Neural progenitor cell (in vitro differentiated cells): Measurements from ENCODE around the gene FOXJ3. TPM values are rescaled to one million over a fixed set of nuclear protein-coding genes. Genes with fewer than 3 reads are reported as not detected.

Experiments
- DNase-seq: peaks from one replicate; pipeline ENCODE4 v3.0.0-alpha.2; 2016; ENCODE audit warnings: low spot score
- H2AFZ ChIP-seq: fragments of 200-600 bp; sonication (generic); replicated peaks from 2 replicates; pipeline ENCODE4 v1.6.1; 2016; ENCODE audit warnings: antibody characterized with exemption
- H3F3A ChIP-seq: fragments of 200-600 bp; sonication (generic); 2 replicates; pipeline ENCODE4 v1.6.1; 2016; ENCODE audit warnings: antibody characterized with exemption, low read depth
- H3K27ac ChIP-seq: fragments of 200-600 bp; sonication (generic); 2 replicates; pipeline ENCODE4 v1.5.1; 2016; ENCODE audit warnings: mild to moderate bottlenecking
- H3K27me3 ChIP-seq: fragments of 200-600 bp; sonication (generic); 2 replicates; pipeline ENCODE4 v1.6.1; 2016; ENCODE audit warnings: mild to moderate bottlenecking, moderate library complexity
- H3K36me3 ChIP-seq: fragments of 200-600 bp; sonication (generic); 2 replicates; pipeline ENCODE4 v1.5.1; 2016
- H3K4me1 ChIP-seq: fragments of 200-600 bp; sonication (generic); 2 replicates; pipeline ENCODE4 v1.6.1; 2016; ENCODE audit warnings: mixed run types
- H3K4me2 ChIP-seq: fragments of 200-600 bp; sonication (generic); 2 replicates; pipeline ENCODE4 v1.6.1; 2016
- H3K4me3 ChIP-seq: fragments of 200-600 bp; sonication (generic); 2 replicates; pipeline ENCODE4 v1.5.1; 2016
- H3K79me2 ChIP-seq: fragments of 200-600 bp; sonication (generic); 2 replicates; pipeline ENCODE4 v1.6.1; 2016; ENCODE audit warnings: low read depth
- H3K9ac ChIP-seq: fragments of 200-600 bp; sonication (generic); 2 replicates; pipeline ENCODE4 v1.6.1; 2016
- H3K9me3 ChIP-seq: fragments of 200-600 bp; sonication (generic); 2 replicates; pipeline ENCODE4 v1.5.1; 2016; ENCODE audit warnings: low read depth
- H4K20me1 ChIP-seq: fragments of 200-600 bp; sonication (generic); 2 replicates; pipeline ENCODE4 v1.6.1; 2016; ENCODE audit warnings: low read depth
- H3K27ac Mint-ChIP-seq: 3 replicates; pipeline ENCODE4 v1.8.0; 2021; ENCODE audit warnings: mixed read lengths
- H3K27me3 Mint-ChIP-seq: 2 replicates; pipeline ENCODE4 v1.8.0; 2022; ENCODE audit warnings: low read depth, mild to moderate bottlenecking, inconsistent platforms, moderate library complexity, mixed read lengths; ENCODE audit not compliant: insufficient read depth
- H3K36me3 Mint-ChIP-seq: 3 replicates; pipeline ENCODE4 v1.8.0; 2021; ENCODE audit warnings: mixed read lengths
- H3K4me1 Mint-ChIP-seq: 3 replicates; pipeline ENCODE4 v1.8.0; 2021; ENCODE audit warnings: mixed read lengths
- H3K4me3 Mint-ChIP-seq: 3 replicates; pipeline ENCODE4 v1.8.0; 2021; ENCODE audit warnings: mild to moderate bottlenecking, moderate library complexity, mixed read lengths
- H3K9me3 Mint-ChIP-seq: 3 replicates; pipeline ENCODE4 v1.8.0; 2020; ENCODE audit warnings: mixed read lengths
- EZH2 ChIP-seq: fragments of 200-600 bp; sonication (generic); IDR thresholded peaks from 2 replicates; pipeline ENCODE4 v1.6.1; 2017; ENCODE audit warnings: antibody characterized with exemption, mild to moderate bottlenecking, moderate library complexity
- EZH2phosphoT487 ChIP-seq: fragments of 200-600 bp; sonication (generic); IDR thresholded peaks from 2 replicates; pipeline ENCODE4 v1.6.1; 2017; ENCODE audit warnings: antibody characterized with exemption
- total RNA-seq: library from RNA; depleted of rRNA; stranded (reverse); fragments of >200 nt; gene quantifications from 2 replicates; pipeline ENCODE4 v1.2.3, GENCODE V29; 2015; ENCODE audit warnings: low replicate concordance
- TF ChIP-seq, protein P1 (sequence below): fragments of 200-600 bp; sonication (generic); IDR thresholded peaks from 2 replicates; pipeline ENCODE4 v1.5.1; 2017; ENCODE audit warnings: antibody characterized with exemption, mild to moderate bottlenecking

Gene FOXJ3
- total RNA-seq, 1 donor from 2014 or later: 58.5 TPM

DNA sequence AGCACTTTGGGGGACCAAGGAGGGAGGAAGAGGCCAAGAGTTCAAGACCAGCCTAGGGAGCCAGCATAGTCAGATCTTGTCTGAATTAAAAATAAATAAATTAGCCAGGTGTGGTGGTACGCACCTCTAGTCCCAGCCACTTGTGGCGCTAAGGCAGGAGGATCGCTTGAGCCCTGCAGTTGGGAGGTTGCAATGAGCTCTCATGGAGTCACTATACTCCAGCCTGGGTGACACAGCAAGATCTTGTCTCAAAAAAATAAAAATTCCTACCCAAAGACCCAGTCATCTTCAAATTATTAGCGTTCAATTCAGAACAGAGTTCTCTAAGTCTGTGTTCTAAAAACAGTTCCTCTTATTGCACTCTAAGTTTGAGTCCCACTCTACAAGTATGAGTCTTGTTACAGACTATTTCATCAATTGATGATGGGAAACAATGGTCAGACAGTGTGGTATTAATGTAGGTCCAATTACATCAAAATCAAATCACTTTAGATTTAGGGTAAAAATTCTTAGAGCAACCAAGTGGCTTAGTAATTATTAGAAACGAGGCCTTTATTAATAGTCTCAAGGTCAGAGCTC lies 6.9 kb downstream of the FOXJ3 start:
- Histone ChIP-seq H2AFZ (no peak overlapping the region), H3K27ac (no peak overlapping the region), H3K27me3 (no peaks in the 10 kb centered on the region), H3K9ac (no peak overlapping the region), H3K9me3 (no peaks in the 10 kb centered on the region), H4K20me1 (peaks cover 99% of the 10 kb centered on the region), H3K4me1 (peaks cover 12% of the 10 kb centered on the region), H3K36me3 (no peaks in the 10 kb centered on the region), H3F3A (no peaks in the 10 kb centered on the region), H3K4me3 (no peak overlapping the region), H3K79me2 (peaks cover 100% of the 10 kb centered on the region), H3K4me2 (no peak overlapping the region)
- TF ChIP-seq EZH2phosphoT487 (no peak), EZH2 (no peak)
- TF ChIP-seq, protein P1, sequence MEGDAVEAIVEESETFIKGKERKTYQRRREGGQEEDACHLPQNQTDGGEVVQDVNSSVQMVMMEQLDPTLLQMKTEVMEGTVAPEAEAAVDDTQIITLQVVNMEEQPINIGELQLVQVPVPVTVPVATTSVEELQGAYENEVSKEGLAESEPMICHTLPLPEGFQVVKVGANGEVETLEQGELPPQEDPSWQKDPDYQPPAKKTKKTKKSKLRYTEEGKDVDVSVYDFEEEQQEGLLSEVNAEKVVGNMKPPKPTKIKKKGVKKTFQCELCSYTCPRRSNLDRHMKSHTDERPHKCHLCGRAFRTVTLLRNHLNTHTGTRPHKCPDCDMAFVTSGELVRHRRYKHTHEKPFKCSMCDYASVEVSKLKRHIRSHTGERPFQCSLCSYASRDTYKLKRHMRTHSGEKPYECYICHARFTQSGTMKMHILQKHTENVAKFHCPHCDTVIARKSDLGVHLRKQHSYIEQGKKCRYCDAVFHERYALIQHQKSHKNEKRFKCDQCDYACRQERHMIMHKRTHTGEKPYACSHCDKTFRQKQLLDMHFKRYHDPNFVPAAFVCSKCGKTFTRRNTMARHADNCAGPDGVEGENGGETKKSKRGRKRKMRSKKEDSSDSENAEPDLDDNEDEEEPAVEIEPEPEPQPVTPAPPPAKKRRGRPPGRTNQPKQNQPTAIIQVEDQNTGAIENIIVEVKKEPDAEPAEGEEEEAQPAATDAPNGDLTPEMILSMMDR: no peak
- Mint-ChIP-seq H3K27ac (no peak overlapping the region), H3K4me1 (peaks cover 6% of the 10 kb centered on the region), H3K27me3 (no peaks in the 10 kb centered on the region), H3K4me3 (no peak overlapping the region), H3K36me3 (peaks cover 3% of the 10 kb centered on the region), H3K9me3 (no peaks in the 10 kb centered on the region)
- no peak for DNase-seq

DNA sequence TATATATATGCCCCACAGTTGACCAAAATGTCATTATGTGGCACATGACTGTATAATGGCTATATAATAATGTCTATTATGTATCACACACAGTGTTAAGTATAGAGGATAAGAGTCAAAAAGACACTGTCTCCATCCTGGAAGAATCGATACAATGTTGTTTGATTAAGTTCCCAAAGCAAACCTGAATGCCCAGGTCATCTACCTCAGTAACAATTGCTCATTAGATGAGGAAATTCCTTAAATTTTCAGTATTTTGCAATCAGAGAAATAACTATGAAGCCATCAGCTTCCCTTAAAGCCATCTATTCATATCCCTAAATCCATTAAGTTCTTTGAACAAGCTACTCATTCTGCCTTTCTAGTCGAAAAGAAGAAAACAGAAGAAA lies 10.0 kb downstream of the FOXJ3 start:
- H3K27me3 Mint-ChIP-seq: no peaks in the 10 kb centered on the region
- Histone ChIP-seq H3K4me3 (no peak overlapping the region), H3K36me3 (no peaks in the 10 kb centered on the region), H3K4me1 (no peaks in the 10 kb centered on the region), H3F3A (no peaks in the 10 kb centered on the region), H4K20me1 (peaks cover 99% of the 10 kb centered on the region), H3K27me3 (no peaks in the 10 kb centered on the region), H3K9ac (no peak overlapping the region), H2AFZ (no peak overlapping the region), H3K79me2 (peaks cover 100% of the 10 kb centered on the region), H3K27ac (no peak overlapping the region), H3K9me3 (no peaks in the 10 kb centered on the region), H3K4me2 (no peak overlapping the region)
- peaks cover 5% of the 10 kb centered on the region for H3K36me3 Mint-ChIP-seq
- no peak overlapping the region for H3K27ac Mint-ChIP-seq
- H3K4me3 Mint-ChIP-seq: no peak overlapping the region
- DNase-seq: no peak
- no peaks in the 10 kb centered on the region for H3K9me3 Mint-ChIP-seq
- no peaks in the 10 kb centered on the region for H3K4me1 Mint-ChIP-seq
- no peak for TF ChIP-seq EZH2phosphoT487
- no peak for TF ChIP-seq EZH2
- TF ChIP-seq, protein P1: no peak

DNA sequence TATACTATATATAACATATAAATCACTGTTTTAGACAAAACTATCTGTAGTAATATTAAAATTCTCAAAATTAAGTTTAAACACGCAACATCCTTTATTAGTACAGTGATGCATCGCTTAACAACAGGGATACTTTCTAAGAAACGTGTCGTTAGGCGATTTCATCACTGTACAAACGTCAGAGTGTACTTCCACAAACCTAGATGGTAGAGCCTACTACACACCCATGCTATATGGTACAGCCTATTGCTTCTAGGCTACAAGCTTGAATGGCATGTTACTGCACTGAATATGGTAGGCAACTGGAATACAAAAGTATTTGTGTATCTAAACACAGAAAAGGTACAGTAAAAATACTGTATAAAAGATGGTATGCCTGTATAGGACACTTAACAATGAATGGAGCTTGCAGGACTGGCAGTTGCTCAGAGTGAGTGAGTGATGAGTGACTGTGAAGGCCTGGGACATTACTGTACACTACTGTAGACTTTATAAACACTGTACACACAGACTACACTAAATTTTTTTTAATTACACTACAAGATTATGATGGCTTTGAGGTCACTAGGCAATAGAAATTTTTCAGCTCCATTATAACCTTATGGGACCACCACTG lies 10.5 kb downstream of the FOXJ3 start:
- Histone ChIP-seq H4K20me1 (peaks cover 99% of the 10 kb centered on the region), H3F3A (no peaks in the 10 kb centered on the region), H2AFZ (no peak overlapping the region), H3K9me3 (no peaks in the 10 kb centered on the region), H3K27ac (no peak overlapping the region), H3K36me3 (no peaks in the 10 kb centered on the region), H3K9ac (no peak overlapping the region), H3K4me2 (no peak overlapping the region), H3K4me3 (no peak overlapping the region), H3K4me1 (no peaks in the 10 kb centered on the region), H3K27me3 (no peaks in the 10 kb centered on the region), H3K79me2 (peaks cover 100% of the 10 kb centered on the region)
- Mint-ChIP-seq H3K36me3 (peaks cover 5% of the 10 kb centered on the region), H3K27me3 (no peaks in the 10 kb centered on the region), H3K4me1 (no peaks in the 10 kb centered on the region), H3K9me3 (no peaks in the 10 kb centered on the region), H3K4me3 (no peak overlapping the region), H3K27ac (no peak overlapping the region)
- no peak for TF ChIP-seq EZH2phosphoT487
- TF ChIP-seq, protein P1: no peak
- no peak for TF ChIP-seq EZH2
- no peak for DNase-seq
